SK-N-SH treated with all-trans-retinoic acid at 6 μM for 48 hours (cell line): Measurements from ENCODE around the gene BACE1.

Source experiments
- ATAC-seq: fragments of 200-7000 bp; cut with Tn5 transposase; 3 replicates; pipeline ENCODE4 v1.9.1; 2020; ENCODE audit warnings: mild to moderate bottlenecking, moderate library complexity
- BACH2 ChIP-seq: fragments of 250-450 bp; sonication (Bioruptor Pico); IDR thresholded peaks from 2 replicates; pipeline ENCODE4 v1.9.0; 2021; ENCODE audit warnings: mild to moderate bottlenecking, borderline replicate concordance
- CSDC2 ChIP-seq: fragments of 250-450 bp; sonication (Bioruptor Pico); IDR thresholded peaks from 2 replicates; pipeline ENCODE4 v1.5.0; 2020; ENCODE audit warnings: mild to moderate bottlenecking, moderate library complexity
- ESRRG ChIP-seq: fragments of 250-450 bp; sonication (Bioruptor Pico); IDR thresholded peaks from 2 replicates; pipeline ENCODE4 v1.6.1; 2021; ENCODE audit warnings: mild to moderate bottlenecking
- GLIS3 ChIP-seq: fragments of 250-450 bp; sonication (Bioruptor Pico); IDR thresholded peaks from 2 replicates; pipeline ENCODE4 v1.5.0; 2020; ENCODE audit warnings: mild to moderate bottlenecking, moderate library complexity
- ISL1 ChIP-seq: fragments of 250-450 bp; sonication (Bioruptor Pico); IDR thresholded peaks from 2 replicates; pipeline ENCODE4 v2.1.2; 2022; ENCODE audit warnings: mild to moderate bottlenecking, moderate library complexity
- OSR1 ChIP-seq: fragments of 250-450 bp; sonication (Bioruptor Pico); IDR thresholded peaks from 2 replicates; pipeline ENCODE4 v1.8.0; 2022; ENCODE audit warnings: moderate library complexity, mild to moderate bottlenecking, inconsistent platforms
- PPARA ChIP-seq: fragments of 250-450 bp; sonication (Bioruptor Pico); IDR thresholded peaks from 2 replicates; pipeline ENCODE4 v1.5.0; 2020; ENCODE audit warnings: mild to moderate bottlenecking, borderline replicate concordance
- RARB ChIP-seq: fragments of 250-450 bp; sonication (Bioruptor Pico); IDR thresholded peaks from 2 replicates; pipeline ENCODE4 v1.8.0; 2021; ENCODE audit warnings: mild to moderate bottlenecking, moderate library complexity
- TCF4 ChIP-seq: fragments of 250-450 bp; sonication (Bioruptor Pico); IDR thresholded peaks from 2 replicates; pipeline ENCODE4 v1.8.0; 2021; ENCODE audit warnings: mild to moderate bottlenecking, moderate library complexity, borderline replicate concordance
- TOX ChIP-seq: fragments of 250-450 bp; sonication (Bioruptor Pico); IDR thresholded peaks from 2 replicates; pipeline ENCODE4 v1.8.0; 2021; ENCODE audit warnings: mild to moderate bottlenecking, moderate library complexity, borderline replicate concordance
- ZC3H10 ChIP-seq: fragments of 250-450 bp; sonication (Bioruptor Pico); IDR thresholded peaks from 2 replicates; pipeline ENCODE4 v1.5.1; 2021; ENCODE audit warnings: mild to moderate bottlenecking, moderate library complexity
- ZFP3 ChIP-seq: fragments of 250-450 bp; sonication (Bioruptor Pico); IDR thresholded peaks from 2 replicates; pipeline ENCODE4 v1.5.0; 2020; ENCODE audit warnings: mild to moderate bottlenecking, moderate library complexity
- ZFP30 ChIP-seq: fragments of 450-650 bp; formaldehyde crosslinking; IDR thresholded peaks from 2 replicates; pipeline ENCODE4 v1.5.0; 2022; ENCODE audit warnings: mild to moderate bottlenecking, moderate library complexity
- ZNF565 ChIP-seq: fragments of 450-650 bp; formaldehyde crosslinking; conservative IDR thresholded peaks from 2 replicates; pipeline ENCODE4 v1.5.0; 2020; ENCODE audit warnings: low read depth, mild to moderate bottlenecking, moderate library complexity
- ZNF70 ChIP-seq: fragments of 450-650 bp; formaldehyde crosslinking; IDR thresholded peaks from 2 replicates; pipeline ENCODE4 v1.5.0; 2020; ENCODE audit warnings: mild to moderate bottlenecking, moderate library complexity
- ZNF8 ChIP-seq: fragments of 450-650 bp; formaldehyde crosslinking; IDR thresholded peaks from 2 replicates; pipeline ENCODE4 v1.5.0; 2020; ENCODE audit warnings: mild to moderate bottlenecking, moderate library complexity
- TF ChIP-seq, protein P1 (sequence below): fragments of 250-450 bp; sonication (Bioruptor Pico); IDR thresholded peaks from 2 replicates; pipeline ENCODE4 v1.5.1; 2021; ENCODE audit warnings: mild to moderate bottlenecking, moderate library complexity
- TF ChIP-seq, protein P2 (sequence below): fragments of 250-450 bp; sonication (Bioruptor Pico); IDR thresholded peaks from 2 replicates; pipeline ENCODE4 v1.5.0; 2020; ENCODE audit warnings: mild to moderate bottlenecking, moderate library complexity
- TF ChIP-seq, protein P3 (sequence below): fragments of 250-450 bp; sonication (Bioruptor Pico); IDR thresholded peaks from 2 replicates; pipeline ENCODE4 v1.8.0; 2021; ENCODE audit warnings: low read depth, mild to moderate bottlenecking, moderate library complexity, borderline replicate concordance
- TF ChIP-seq, protein P4 (sequence below): fragments of 250-450 bp; sonication (Bioruptor Pico); IDR thresholded peaks from 2 replicates; pipeline ENCODE4 v1.5.1; 2020; ENCODE audit warnings: low read depth, mild to moderate bottlenecking, moderate library complexity

BACE1 gene

DNA sequence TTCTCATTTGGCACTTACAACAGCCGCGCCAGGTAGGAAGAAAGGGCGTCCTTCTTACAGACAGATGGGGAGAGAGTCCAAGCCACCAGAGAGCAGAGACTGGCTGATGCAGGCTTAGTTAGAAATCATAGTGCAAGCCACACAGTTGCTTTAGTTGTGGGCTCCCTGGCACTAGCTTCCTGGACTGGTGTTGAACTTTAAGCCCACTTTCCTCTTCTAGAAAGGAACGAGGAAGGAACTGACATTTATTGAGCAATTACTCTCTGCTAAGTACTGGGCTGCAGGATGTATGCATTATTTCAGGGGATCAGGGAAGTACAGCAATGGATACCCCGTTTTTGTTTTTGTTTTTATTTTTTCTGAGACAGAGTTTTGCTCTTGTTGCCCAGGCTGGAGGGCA, 3.0 kb downstream of the BACE1 start:
- TF ChIP-seq ZFP30 (no peak), TOX (CRISPR knock-in tag) (no peak), GLIS3 (CRISPR knock-in tag) (no peak)
- TF ChIP-seq, protein P1, sequence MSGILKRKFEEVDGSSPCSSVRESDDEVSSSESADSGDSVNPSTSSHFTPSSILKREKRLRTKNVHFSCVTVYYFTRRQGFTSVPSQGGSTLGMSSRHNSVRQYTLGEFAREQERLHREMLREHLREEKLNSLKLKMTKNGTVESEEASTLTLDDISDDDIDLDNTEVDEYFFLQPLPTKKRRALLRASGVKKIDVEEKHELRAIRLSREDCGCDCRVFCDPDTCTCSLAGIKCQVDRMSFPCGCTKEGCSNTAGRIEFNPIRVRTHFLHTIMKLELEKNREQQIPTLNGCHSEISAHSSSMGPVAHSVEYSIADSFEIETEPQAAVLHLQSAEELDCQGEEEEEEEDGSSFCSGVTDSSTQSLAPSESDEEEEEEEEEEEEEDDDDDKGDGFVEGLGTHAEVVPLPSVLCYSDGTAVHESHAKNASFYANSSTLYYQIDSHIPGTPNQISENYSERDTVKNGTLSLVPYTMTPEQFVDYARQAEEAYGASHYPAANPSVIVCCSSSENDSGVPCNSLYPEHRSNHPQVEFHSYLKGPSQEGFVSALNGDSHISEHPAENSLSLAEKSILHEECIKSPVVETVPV (CRISPR knock-in tag), result no peak
- TF ChIP-seq, all 23 proteins: peak for 0
- ATAC-seq, result no peak

DNA sequence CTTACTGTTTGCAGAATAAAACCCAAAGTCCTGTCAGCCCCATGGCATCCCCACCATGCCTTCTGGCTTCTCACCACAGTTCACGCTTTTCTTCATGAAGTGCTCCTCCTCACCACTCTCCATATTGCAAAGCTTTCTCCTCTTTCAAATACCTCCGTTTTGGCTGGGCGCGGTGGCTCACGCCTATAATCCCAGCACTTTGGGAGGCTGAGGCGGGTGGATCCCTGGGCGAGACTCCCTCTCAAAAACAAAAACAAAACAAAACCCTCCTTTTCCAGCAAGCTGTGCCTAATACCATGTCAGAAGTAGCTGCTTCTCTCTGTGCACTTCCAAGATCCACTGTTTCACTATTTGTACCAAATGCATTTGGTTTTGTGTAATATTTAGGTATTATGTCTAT, 6.7 kb downstream of the BACE1 start:
- no peak for ATAC-seq

DNA sequence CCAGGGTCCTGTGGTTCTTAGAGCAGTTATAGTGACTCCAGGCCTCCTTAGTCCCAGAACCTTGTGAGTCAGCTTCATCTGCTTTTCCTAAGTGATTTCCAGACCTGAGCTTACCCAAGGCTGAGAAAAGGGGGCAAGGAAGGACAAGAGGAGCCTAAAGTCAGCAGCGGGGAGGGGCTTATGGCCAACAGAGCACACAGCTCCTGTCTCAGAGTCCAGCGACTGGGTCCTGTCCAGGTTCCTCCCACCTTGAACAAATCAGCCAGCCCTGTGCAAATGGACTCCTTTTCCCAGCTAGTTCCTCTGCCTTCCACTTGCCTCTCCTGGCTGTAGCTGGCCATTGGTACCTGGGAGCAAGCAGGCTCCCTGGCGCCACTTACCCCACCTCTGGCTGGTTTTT, 10.9 kb downstream of the BACE1 start:
- TF ChIP-seq, protein P2, sequence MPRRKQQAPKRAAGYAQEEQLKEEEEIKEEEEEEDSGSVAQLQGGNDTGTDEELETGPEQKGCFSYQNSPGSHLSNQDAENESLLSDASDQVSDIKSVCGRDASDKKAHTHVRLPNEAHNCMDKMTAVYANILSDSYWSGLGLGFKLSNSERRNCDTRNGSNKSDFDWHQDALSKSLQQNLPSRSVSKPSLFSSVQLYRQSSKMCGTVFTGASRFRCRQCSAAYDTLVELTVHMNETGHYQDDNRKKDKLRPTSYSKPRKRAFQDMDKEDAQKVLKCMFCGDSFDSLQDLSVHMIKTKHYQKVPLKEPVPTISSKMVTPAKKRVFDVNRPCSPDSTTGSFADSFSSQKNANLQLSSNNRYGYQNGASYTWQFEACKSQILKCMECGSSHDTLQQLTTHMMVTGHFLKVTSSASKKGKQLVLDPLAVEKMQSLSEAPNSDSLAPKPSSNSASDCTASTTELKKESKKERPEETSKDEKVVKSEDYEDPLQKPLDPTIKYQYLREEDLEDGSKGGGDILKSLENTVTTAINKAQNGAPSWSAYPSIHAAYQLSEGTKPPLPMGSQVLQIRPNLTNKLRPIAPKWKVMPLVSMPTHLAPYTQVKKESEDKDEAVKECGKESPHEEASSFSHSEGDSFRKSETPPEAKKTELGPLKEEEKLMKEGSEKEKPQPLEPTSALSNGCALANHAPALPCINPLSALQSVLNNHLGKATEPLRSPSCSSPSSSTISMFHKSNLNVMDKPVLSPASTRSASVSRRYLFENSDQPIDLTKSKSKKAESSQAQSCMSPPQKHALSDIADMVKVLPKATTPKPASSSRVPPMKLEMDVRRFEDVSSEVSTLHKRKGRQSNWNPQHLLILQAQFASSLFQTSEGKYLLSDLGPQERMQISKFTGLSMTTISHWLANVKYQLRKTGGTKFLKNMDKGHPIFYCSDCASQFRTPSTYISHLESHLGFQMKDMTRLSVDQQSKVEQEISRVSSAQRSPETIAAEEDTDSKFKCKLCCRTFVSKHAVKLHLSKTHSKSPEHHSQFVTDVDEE (CRISPR knock-in tag), result no peak
- no peak for TF ChIP-seq GLIS3 (CRISPR knock-in tag)
- no peak for TF ChIP-seq TCF4 (CRISPR knock-in tag)
- TF ChIP-seq ISL1, result no peak
- no peak for TF ChIP-seq RARB (CRISPR knock-in tag)
- TF ChIP-seq TOX (CRISPR knock-in tag), result no peak
- TF ChIP-seq ZC3H10 (CRISPR knock-in tag), result no peak
- no peak for TF ChIP-seq CSDC2 (CRISPR knock-in tag)
- no peak for TF ChIP-seq ZNF565
- no peak for TF ChIP-seq BACH2 (CRISPR knock-in tag)
- TF ChIP-seq ZNF8 (CRISPR knock-in tag), result no peak
- TF ChIP-seq OSR1 (CRISPR knock-in tag), result no peak
- TF ChIP-seq ZFP30, result no peak
- TF ChIP-seq, protein P1 (CRISPR knock-in tag), result no peak
- TF ChIP-seq, protein P3, sequence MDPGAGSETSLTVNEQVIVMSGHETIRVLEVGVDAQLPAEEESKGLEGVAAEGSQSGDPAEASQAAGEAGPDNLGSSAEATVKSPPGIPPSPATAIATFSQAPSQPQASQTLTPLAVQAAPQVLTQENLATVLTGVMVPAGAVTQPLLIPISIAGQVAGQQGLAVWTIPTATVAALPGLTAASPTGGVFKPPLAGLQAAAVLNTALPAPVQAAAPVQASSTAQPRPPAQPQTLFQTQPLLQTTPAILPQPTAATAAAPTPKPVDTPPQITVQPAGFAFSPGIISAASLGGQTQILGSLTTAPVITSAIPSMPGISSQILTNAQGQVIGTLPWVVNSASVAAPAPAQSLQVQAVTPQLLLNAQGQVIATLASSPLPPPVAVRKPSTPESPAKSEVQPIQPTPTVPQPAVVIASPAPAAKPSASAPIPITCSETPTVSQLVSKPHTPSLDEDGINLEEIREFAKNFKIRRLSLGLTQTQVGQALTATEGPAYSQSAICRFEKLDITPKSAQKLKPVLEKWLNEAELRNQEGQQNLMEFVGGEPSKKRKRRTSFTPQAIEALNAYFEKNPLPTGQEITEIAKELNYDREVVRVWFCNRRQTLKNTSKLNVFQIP (CRISPR knock-in tag), result no peak
- TF ChIP-seq ZFP3 (CRISPR knock-in tag), result no peak
- no peak for TF ChIP-seq ESRRG
- TF ChIP-seq, protein P4, sequence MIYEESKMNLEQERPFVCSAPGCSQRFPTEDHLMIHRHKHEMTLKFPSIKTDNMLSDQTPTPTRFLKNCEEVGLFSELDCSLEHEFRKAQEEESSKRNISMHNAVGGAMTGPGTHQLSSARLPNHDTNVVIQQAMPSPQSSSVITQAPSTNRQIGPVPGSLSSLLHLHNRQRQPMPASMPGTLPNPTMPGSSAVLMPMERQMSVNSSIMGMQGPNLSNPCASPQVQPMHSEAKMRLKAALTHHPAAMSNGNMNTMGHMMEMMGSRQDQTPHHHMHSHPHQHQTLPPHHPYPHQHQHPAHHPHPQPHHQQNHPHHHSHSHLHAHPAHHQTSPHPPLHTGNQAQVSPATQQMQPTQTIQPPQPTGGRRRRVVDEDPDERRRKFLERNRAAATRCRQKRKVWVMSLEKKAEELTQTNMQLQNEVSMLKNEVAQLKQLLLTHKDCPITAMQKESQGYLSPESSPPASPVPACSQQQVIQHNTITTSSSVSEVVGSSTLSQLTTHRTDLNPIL (CRISPR knock-in tag), result no peak
- TF ChIP-seq PPARA (CRISPR knock-in tag), result no peak
- no peak for TF ChIP-seq ZNF70 (CRISPR knock-in tag)
- TF ChIP-seq, all 23 proteins: peak for 0
- no peak for ATAC-seq

More for the DNA sequence above, 6.7 kb downstream of the BACE1 start:
- TF ChIP-seq OSR1 (CRISPR knock-in tag), result no peak
- TF ChIP-seq TCF4 (CRISPR knock-in tag), result no peak
- no peak for TF ChIP-seq ZFP30
- no peak for TF ChIP-seq ESRRG
- TF ChIP-seq GLIS3 (CRISPR knock-in tag), result no peak
- TF ChIP-seq, protein P4 (CRISPR knock-in tag), result no peak
- no peak for TF ChIP-seq CSDC2 (CRISPR knock-in tag)
- TF ChIP-seq ZC3H10 (CRISPR knock-in tag), result no peak
- no peak for TF ChIP-seq ISL1
- no peak for TF ChIP-seq ZNF70 (CRISPR knock-in tag)
- TF ChIP-seq ZFP3 (CRISPR knock-in tag), result no peak
- TF ChIP-seq, protein P3 (CRISPR knock-in tag), result no peak
- TF ChIP-seq PPARA (CRISPR knock-in tag), result no peak
